HEK293T (cell line): ENCODE measurements around the gene TMEM129.

ENCODE experiments used
- ARNT ChIP-seq: fragments of 450-650 bp; IDR thresholded peaks from 2 replicates; pipeline ENCODE4 v1.6.1; 2017; ENCODE audit warnings: mild to moderate bottlenecking
- BHLHE40 ChIP-seq: fragments of 450-650 bp; IDR thresholded peaks from 2 replicates; pipeline ENCODE4 v1.6.1; 2016; ENCODE audit warnings: mild to moderate bottlenecking, moderate library complexity, borderline replicate concordance
- CTBP1 ChIP-seq: fragments of 450-650 bp; IDR thresholded peaks from 2 replicates; pipeline ENCODE4 v1.6.1; 2016; ENCODE audit warnings: borderline replicate concordance
- ELF4 ChIP-seq: fragments of 450-650 bp; IDR thresholded peaks from 2 replicates; pipeline ENCODE4 v1.6.1; 2017; ENCODE audit warnings: antibody characterized with exemption
- FOXK2 ChIP-seq: fragments of 450-650 bp; IDR thresholded peaks from 2 replicates; pipeline ENCODE4 v1.6.1; 2016; ENCODE audit warnings: mild to moderate bottlenecking
- FOXM1 ChIP-seq: fragments of 450-650 bp; IDR thresholded peaks from 2 replicates; pipeline ENCODE4 v1.6.1; 2017; ENCODE audit warnings: mild to moderate bottlenecking, borderline replicate concordance
- NFRKB ChIP-seq: fragments of 450-650 bp; IDR thresholded peaks from 2 replicates; pipeline ENCODE4 v1.6.1; 2016; ENCODE audit warnings: mild to moderate bottlenecking, moderate library complexity
- SP1 ChIP-seq: fragments of 450-650 bp; IDR thresholded peaks from 2 replicates; pipeline ENCODE4 v1.6.1; 2017
- SUZ12 ChIP-seq: fragments of 450-650 bp; IDR thresholded peaks from 2 replicates; pipeline ENCODE4 v1.6.1; 2016; ENCODE audit warnings: mild to moderate bottlenecking
- TARDBP ChIP-seq: fragments of 450-650 bp; IDR thresholded peaks from 2 replicates; pipeline ENCODE4 v1.6.1; 2016
- ZNF384 ChIP-seq: fragments of 450-650 bp; IDR thresholded peaks from 2 replicates; pipeline ENCODE4 v1.6.1; 2016

GRCh38 chr4:1713003-1713851 is 7.9 kb downstream of the TMEM129 start:
- TF ChIP-seq FOXK2 (no peak), FOXM1 (no peak), ARNT (no peak), ELF4 (no peak), CTBP1 (no peak), SUZ12 (no peak), NFRKB (no peak), BHLHE40 (no peak), TARDBP (no peak), SP1 (no peak), ZNF384 (no peak)
